SU-DHL-6 (cell line): ENCODE measurements around the gene HOXA10.

Experiments used
- H2AFZ ChIP-seq: fragments of 200-600 bp; sonication (generic); 2 replicates; pipeline ENCODE4 v1.6.1; 2014; ENCODE audit warnings: low read depth, mild to moderate bottlenecking, moderate library complexity, mixed read lengths, antibody characterized with exemption, low read length; ENCODE audit not compliant: severe bottlenecking
- H3F3A ChIP-seq: fragments of 200-600 bp; shearing (Covaris generic); 2 replicates; pipeline ENCODE4 v1.6.0; 2016; ENCODE audit warnings: antibody characterized with exemption, mild to moderate bottlenecking; ENCODE audit not compliant: insufficient read depth
- H3K27ac ChIP-seq: fragments of 200-600 bp; sonication (generic); 2 replicates; pipeline ENCODE4 v1.5.1; 2016; ENCODE audit warnings: low read depth, mild to moderate bottlenecking, low read length, moderate library complexity, mixed read lengths
- H3K27me3 ChIP-seq: fragments of 200-600 bp; sonication (generic), shearing (Covaris generic); 2 replicates; pipeline ENCODE4 v1.6.0; 2014; ENCODE audit warnings: mild to moderate bottlenecking, low read length
- H3K36me3 ChIP-seq: fragments of 200-600 bp; sonication (generic); 2 replicates; pipeline ENCODE4 v1.6.1; 2014; ENCODE audit warnings: mild to moderate bottlenecking, low read length, mixed read lengths
- H3K4me2 ChIP-seq: fragments of 300-600, 200-600 bp; shearing (Covaris generic), sonication (generic); 2 replicates; pipeline ENCODE4 v1.6.0; 2014; ENCODE audit warnings: low read length, low read depth, mild to moderate bottlenecking; ENCODE audit not compliant: poor library complexity, severe bottlenecking
- H3K4me3 ChIP-seq: fragments of 200-600 bp; sonication (generic); 2 replicates; pipeline ENCODE4 v1.5.1; 2014; ENCODE audit warnings: antibody characterized with exemption, low read length, mild to moderate bottlenecking, mixed read lengths; ENCODE audit not compliant: insufficient read depth, poor library complexity, severe bottlenecking
- H3K79me2 ChIP-seq: fragments of 200-600 bp; sonication (generic); 2 replicates; pipeline ENCODE4 v1.6.1; 2014; ENCODE audit warnings: mild to moderate bottlenecking, low read length, moderate library complexity; ENCODE audit not compliant: insufficient read depth
- H3K9ac ChIP-seq: fragments of 200-600 bp; sonication (generic); 2 replicates; pipeline ENCODE4 v1.7.0; 2014; ENCODE audit warnings: mild to moderate bottlenecking, low read length
- H3K9me2 ChIP-seq: fragments of 200-600 bp; sonication (generic); replicated peaks from 2 replicates; pipeline ENCODE4 v1.6.1; 2014; ENCODE audit warnings: low read length; ENCODE audit not compliant: insufficient read depth
- H3K9me3 ChIP-seq: fragments of 200-600 bp; sonication (generic); 2 replicates; pipeline ENCODE4 v1.6.1; 2014; ENCODE audit warnings: low read length, mixed read lengths; ENCODE audit not compliant: insufficient read depth
- H4K20me1 ChIP-seq: fragments of 200-600 bp; sonication (generic); 2 replicates; pipeline ENCODE4 v1.6.1; 2014; ENCODE audit warnings: low read depth, mild to moderate bottlenecking, antibody characterized with exemption, low read length, moderate library complexity, mixed read lengths
- EZH2phosphoT487 ChIP-seq: fragments of 200-600 bp; sonication (generic), shearing (Covaris generic); conservative IDR thresholded peaks from 2 replicates; pipeline ENCODE4 v1.6.1; 2018; ENCODE audit warnings: mild to moderate bottlenecking, antibody characterized with exemption, low read length, moderate library complexity, mixed read lengths
- TF ChIP-seq, protein P1 (sequence below): fragments of 200-600 bp; sonication (generic); IDR thresholded peaks from one replicate; pipeline ENCODE4 v1.5.1; 2017; ENCODE audit warnings: antibody characterized with exemption, mild to moderate bottlenecking, low read length, moderate library complexity; ENCODE audit not compliant: insufficient read depth, poor library complexity, severe bottlenecking

The HOXA10 gene

DNA sequence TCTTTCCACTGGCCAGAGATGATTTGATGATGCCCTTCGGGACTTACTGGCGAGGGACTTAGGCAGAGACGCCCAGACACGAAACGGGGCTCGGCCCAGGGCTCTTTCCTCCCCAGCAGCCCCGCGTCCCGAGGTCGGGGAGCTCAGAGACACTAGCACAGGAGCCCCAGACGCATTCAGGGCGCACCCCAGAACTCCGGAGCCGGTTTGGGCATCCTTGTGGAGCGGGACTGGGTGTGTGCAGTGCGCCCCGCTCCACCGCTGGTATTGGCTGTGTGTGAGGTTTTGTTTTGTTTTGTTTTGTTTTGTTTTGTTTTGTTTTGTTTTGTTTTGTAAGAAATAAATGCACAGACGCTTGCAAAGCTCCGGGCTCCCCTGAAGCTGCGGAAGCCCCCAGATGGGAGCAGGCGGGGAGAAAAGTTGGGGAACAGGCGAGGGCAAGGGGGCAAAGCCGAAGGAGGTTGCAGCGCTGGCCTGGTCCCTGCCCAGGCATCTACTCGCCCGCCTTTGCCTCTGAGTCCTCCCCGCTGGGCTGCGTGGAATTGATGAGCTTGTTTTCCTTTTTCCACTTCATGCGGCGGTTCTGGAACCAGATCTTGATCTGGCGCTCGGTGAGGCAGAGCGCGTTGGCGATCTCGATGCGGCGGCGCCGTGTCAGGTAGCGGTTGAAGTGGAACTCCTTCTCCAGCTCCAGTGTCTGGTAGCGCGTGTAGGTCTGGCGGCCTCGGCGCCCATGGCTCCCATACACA is 28.8 kb downstream of the HOXA10 start:
- TF ChIP-seq, protein P1, sequence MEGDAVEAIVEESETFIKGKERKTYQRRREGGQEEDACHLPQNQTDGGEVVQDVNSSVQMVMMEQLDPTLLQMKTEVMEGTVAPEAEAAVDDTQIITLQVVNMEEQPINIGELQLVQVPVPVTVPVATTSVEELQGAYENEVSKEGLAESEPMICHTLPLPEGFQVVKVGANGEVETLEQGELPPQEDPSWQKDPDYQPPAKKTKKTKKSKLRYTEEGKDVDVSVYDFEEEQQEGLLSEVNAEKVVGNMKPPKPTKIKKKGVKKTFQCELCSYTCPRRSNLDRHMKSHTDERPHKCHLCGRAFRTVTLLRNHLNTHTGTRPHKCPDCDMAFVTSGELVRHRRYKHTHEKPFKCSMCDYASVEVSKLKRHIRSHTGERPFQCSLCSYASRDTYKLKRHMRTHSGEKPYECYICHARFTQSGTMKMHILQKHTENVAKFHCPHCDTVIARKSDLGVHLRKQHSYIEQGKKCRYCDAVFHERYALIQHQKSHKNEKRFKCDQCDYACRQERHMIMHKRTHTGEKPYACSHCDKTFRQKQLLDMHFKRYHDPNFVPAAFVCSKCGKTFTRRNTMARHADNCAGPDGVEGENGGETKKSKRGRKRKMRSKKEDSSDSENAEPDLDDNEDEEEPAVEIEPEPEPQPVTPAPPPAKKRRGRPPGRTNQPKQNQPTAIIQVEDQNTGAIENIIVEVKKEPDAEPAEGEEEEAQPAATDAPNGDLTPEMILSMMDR: no peak
- no peak for TF ChIP-seq EZH2phosphoT487
- H3K9ac ChIP-seq: no peak overlapping the region

DNA sequence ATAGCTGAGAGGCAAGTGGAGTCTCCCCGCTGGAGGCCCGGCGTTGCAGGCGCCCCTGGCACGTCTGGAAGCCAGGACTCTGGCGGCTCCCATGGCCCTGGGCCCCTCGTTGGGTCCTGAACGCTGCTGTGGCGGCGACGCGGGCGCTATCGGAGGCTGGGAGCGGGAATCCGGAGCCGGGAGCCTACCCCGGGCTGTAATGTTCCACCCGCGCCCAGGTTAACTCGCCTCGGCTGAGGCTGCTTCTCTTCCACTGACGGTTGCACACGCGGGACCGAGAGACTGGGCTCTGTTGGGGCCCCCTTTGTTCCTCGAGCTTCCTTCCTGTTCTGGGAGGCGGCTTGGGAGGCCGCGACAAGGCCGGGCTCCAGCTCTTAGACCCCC is 29.3 kb downstream of the HOXA10 start:
- H3K9ac ChIP-seq: no peak overlapping the region
- TF ChIP-seq, protein P1: no peak
- no peak for TF ChIP-seq EZH2phosphoT487
- no peaks in the 10 kb centered on the region for H3K9me2 ChIP-seq
- no peak overlapping the region for H3K4me2 ChIP-seq
- no peaks in the 10 kb centered on the region for H4K20me1 ChIP-seq
- H3K4me3 ChIP-seq: no peak overlapping the region
- no peak overlapping the region for H2AFZ ChIP-seq
- H3K27ac ChIP-seq: no peak overlapping the region
- H3F3A ChIP-seq: no peaks in the 10 kb centered on the region
- peaks cover 7% of the 10 kb centered on the region; the same call in 1 of the 2 replicates for H3K79me2 ChIP-seq
- no peaks in the 10 kb centered on the region for H3K27me3 ChIP-seq
- no peaks in the 10 kb centered on the region for H3K9me3 ChIP-seq
- H3K36me3 ChIP-seq: no peaks in the 10 kb centered on the region

More for the DNA sequence above, 28.8 kb downstream of the HOXA10 start:
- Histone ChIP-seq H3K9me3 (no peaks in the 10 kb centered on the region), H3K4me3 (no peak overlapping the region), H3K4me2 (no peak overlapping the region), H4K20me1 (no peaks in the 10 kb centered on the region), H3K27me3 (no peaks in the 10 kb centered on the region), H2AFZ (no peak overlapping the region), H3K79me2 (peaks cover 13% of the 10 kb centered on the region; the same call in 1 of the 2 replicates), H3K9me2 (no peaks in the 10 kb centered on the region), H3K36me3 (no peaks in the 10 kb centered on the region), H3F3A (no peaks in the 10 kb centered on the region), H3K27ac (no peak overlapping the region)

DNA sequence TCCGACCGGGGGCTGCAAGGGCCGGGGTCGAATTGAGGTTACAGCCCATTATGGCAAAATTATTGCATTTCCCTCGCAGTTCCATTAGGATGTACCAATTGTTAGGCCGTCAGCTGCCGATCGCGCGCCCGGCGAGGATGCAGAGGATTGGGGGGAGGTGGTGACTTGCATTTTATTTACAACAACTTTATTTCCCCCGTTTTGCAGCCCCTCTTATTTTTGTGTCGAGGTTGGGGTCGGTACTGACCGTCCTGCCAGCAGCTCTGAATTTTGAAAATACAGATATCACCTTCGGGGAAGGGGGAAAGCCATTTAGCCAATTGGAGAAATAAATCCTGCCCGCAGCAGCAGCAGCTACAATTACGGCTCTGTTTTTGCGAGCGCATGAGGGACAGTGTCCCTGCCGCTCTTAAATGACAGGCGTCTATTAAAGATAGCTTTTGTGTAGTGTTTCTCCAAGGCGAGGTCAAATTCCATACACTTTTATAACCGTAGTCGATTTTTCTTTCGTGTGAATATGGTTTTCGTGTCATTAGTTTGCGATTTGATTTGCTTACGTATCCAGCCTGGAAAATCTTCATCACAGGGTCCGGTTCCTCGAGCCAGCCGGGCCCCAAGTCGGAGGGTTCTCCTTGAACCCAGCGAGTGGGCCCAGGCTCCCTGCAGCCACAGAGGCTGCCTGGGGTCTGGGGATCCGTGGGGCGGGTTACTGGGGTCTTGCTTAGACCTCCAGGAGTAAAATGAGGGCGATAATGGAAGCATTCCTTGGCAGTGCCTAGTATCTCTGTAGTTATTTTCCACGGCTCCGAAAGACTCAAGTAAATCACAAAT is 30.0 kb downstream of the HOXA10 start:
- no peaks in the 10 kb centered on the region for H3F3A ChIP-seq
- H4K20me1 ChIP-seq: no peaks in the 10 kb centered on the region
- no peaks in the 10 kb centered on the region for H3K36me3 ChIP-seq
- no peak overlapping the region for H3K4me2 ChIP-seq
- H2AFZ ChIP-seq: no peak overlapping the region
- H3K4me3 ChIP-seq: no peak overlapping the region
- no peak overlapping the region for H3K27ac ChIP-seq
- no peak overlapping the region for H3K9ac ChIP-seq
- H3K27me3 ChIP-seq: no peaks in the 10 kb centered on the region
- TF ChIP-seq EZH2phosphoT487: no peak
- peaks cover 1% of the 10 kb centered on the region; the same call in 1 of the 2 replicates for H3K79me2 ChIP-seq
- H3K9me2 ChIP-seq: no peaks in the 10 kb centered on the region
- no peaks in the 10 kb centered on the region for H3K9me3 ChIP-seq
